ENCODE measurements around the gene RBM22. TPM values are rescaled to one million over a fixed set of nuclear protein-coding genes. Genes with fewer than 3 reads are reported as not detected.

RBM22 gene
- total RNA-seq, 2 experiments from 2014 or later = 53.1 to 59.7 TPM

GRCh38 chr5:150671509-150672236 is 29.2 kb downstream of the RBM22 start:
- Mint-ChIP-seq H3K27me3 (peaks cover 15% of the 10 kb centered on the region), H3K27ac (no peak overlapping the region), H3K36me3 (ENCODE audit: low read depth) (no peaks in the 10 kb centered on the region), H3K9me3 (no peaks in the 10 kb centered on the region), H3K4me1 (ENCODE audit: low read depth) (peaks cover 3% of the 10 kb centered on the region), H3K4me3 (peak overlapping the region; percentile 68)
- no peak for TF ChIP-seq CTCF (IDR thresholded peaks at IDR 0.05)
- ChIA-PET POLR2A (no interaction called here), CTCF (no interaction called here)
- intact Hi-C loops (cut with micrococcal nuclease) = no loop called here
- peak; percentile 30 for DNase-seq
- peak; percentile 69 for ATAC-seq

- Mint-ChIP-seq H3K36me3 (ENCODE audit: low read depth) (no peaks in the 10 kb centered on the region), H3K9me3 (no peaks in the 10 kb centered on the region), H3K4me3 (peak overlapping the region; percentile 15), H3K4me1 (ENCODE audit: low read depth) (peaks cover 3% of the 10 kb centered on the region), H3K27ac (no peak overlapping the region), H3K27me3 (peaks cover 15% of the 10 kb centered on the region)
- TF ChIP-seq CTCF (IDR thresholded peaks at IDR 0.05) = no peak
- intact Hi-C loops (cut with micrococcal nuclease) = no loop called here
- ATAC-seq (no peak), DNase-seq (no peak)
- ChIA-PET POLR2A (no interaction called here), CTCF (no interaction called here)
These were observed 29.9 kb downstream of the RBM22 start for GRCh38 chr5:150670948-150671310.

- Mint-ChIP-seq H3K27me3 (peaks cover 15% of the 10 kb centered on the region), H3K4me1 (ENCODE audit: low read depth) (peaks cover 3% of the 10 kb centered on the region), H3K27ac (no peak overlapping the region), H3K9me3 (no peaks in the 10 kb centered on the region), H3K4me3 (peak overlapping the region; percentile 15), H3K36me3 (ENCODE audit: low read depth) (no peaks in the 10 kb centered on the region)
- intact Hi-C loops (cut with micrococcal nuclease) = no loop called here
- ATAC-seq (no peak), DNase-seq (no peak)
- TF ChIP-seq CTCF (IDR thresholded peaks at IDR 0.05) = no peak
- CTCF ChIA-PET = interaction anchor here (1.9 kb wide), 1 partner anchor 13 kb away, joined by 5 read pairs; no protein-coding TSS in a partner anchor
- POLR2A ChIA-PET = no interaction called here
These were observed 30.5 kb downstream of the RBM22 start for GRCh38 chr5:150670275-150670947.

GRCh38 chr5:150665044-150665443 is 35.8 kb downstream of the RBM22 start:
- ChIA-PET CTCF (interaction anchor here (1.1 to 1.4 kb wide), 2 partner anchors 10 to 206 kb away, joined by 3 read pairs; no protein-coding TSS in a partner anchor), POLR2A (no interaction called here)
- intact Hi-C loops (cut with micrococcal nuclease) = no loop called here
- Mint-ChIP-seq H3K27me3 (peaks cover 3% of the 10 kb centered on the region), H3K36me3 (ENCODE audit: low read depth) (no peaks in the 10 kb centered on the region), H3K4me1 (ENCODE audit: low read depth) (no peaks in the 10 kb centered on the region), H3K9me3 (no peaks in the 10 kb centered on the region), H3K4me3 (no peak overlapping the region), H3K27ac (no peak overlapping the region)
- no peak for TF ChIP-seq CTCF (IDR thresholded peaks at IDR 0.05)
- DNase-seq (no peak), ATAC-seq (no peak)

GRCh38 chr5:150663936-150664335 is 36.9 kb downstream of the RBM22 start:
- Mint-ChIP-seq H3K27me3 (no peaks in the 10 kb centered on the region), H3K27ac (no peak overlapping the region), H3K4me1 (ENCODE audit: low read depth) (no peaks in the 10 kb centered on the region), H3K9me3 (no peaks in the 10 kb centered on the region), H3K4me3 (no peak overlapping the region), H3K36me3 (ENCODE audit: low read depth) (no peaks in the 10 kb centered on the region)
- no peak for TF ChIP-seq CTCF (IDR thresholded peaks at IDR 0.05)
- ChIA-PET CTCF (interaction anchor here (1.1 to 1.4 kb wide), 2 partner anchors 8 to 204 kb away, joined by 3 read pairs; no protein-coding TSS in a partner anchor), POLR2A (interaction anchor here (0.8 kb wide), 1 partner anchor 37 kb away, joined by 3 read pairs; the partner anchor contains the start of gene RBM22)
- DNase-seq = no peak
- ATAC-seq = no peak
- intact Hi-C loops (cut with micrococcal nuclease) = no loop called here
